GM18907 (cell line): Measurements from ENCODE around the gene KRTDAP.

Experiments used
- ATAC-seq: cut with Tn5 transposase; IDR thresholded peaks from one replicate; pipeline ENCODE4 v1.9.1; 2021; ENCODE audit warnings: mild to moderate bottlenecking, moderate library complexity; ENCODE audit not compliant: unreplicated experiment

Gene KRTDAP

GRCh38 chr19:35490364-35490763, at the start of gene KRTDAP:
KRTDAP (minus strand) TSS chr19:35490464; CDS start chr19:35490442, 22 bp downstream.
- ATAC-seq: no peak

GRCh38 chr19:35539850-35540249, 49.6 kb upstream of the KRTDAP start:
- ATAC-seq: no peak

DNA sequence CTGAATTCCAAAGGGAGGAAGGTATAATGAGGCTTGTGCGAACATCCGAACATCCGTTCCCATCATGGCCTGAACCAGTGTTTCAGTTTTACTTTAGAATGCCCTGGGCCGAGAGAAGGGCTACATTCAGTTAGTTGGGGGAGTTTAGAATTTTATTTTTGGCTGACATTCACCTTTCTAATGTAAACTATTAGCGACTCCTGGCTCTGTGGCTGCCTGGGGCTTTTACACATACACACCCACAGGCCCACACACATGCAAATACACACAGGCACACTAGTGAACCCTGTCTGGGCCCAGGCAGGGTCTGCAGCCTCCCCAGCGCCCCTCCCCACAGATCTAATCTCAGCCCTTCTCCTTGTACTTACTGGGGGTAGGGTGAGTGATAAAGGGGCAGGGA, 49.0 kb upstream of the KRTDAP start:
- no peak for ATAC-seq

- ATAC-seq: no peak
These were observed 44.7 kb upstream of the KRTDAP start for GRCh38 chr19:35534803-35535480.

GRCh38 chr19:35533822-35534392, 43.6 kb upstream of the KRTDAP start:
- ATAC-seq: no peak

- ATAC-seq: no peak
These were observed 43.0 kb upstream of the KRTDAP start, which contains the start of gene GAPDHS for GRCh38 chr19:35533201-35533821. GAPDHS (plus strand) TSS chr19:35533456; CDS start chr19:35533528, 72 bp downstream.

DNA sequence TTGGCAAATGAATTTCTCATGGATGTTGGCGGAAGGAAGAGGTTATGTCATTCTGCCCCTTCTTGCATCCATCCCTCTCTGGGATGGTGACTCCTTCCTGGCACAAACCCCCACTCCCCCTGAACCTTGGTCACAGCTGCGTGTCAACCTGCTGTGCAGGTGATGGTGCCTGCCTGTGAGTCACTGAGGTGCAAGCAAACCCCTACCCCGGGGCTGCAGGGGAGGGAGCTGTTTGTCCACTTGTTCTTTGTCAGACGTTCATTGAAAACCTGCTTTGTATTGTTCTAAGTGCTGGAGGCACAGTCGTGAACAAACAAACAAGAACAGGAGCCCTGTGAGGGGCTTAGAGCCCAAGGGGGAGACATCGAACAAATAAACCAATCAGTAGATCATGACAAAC, 41.0 kb upstream of the KRTDAP start:
- no peak for ATAC-seq

GRCh38 chr19:35529241-35530218, 39.3 kb upstream of the KRTDAP start:
- no peak for ATAC-seq

DNA sequence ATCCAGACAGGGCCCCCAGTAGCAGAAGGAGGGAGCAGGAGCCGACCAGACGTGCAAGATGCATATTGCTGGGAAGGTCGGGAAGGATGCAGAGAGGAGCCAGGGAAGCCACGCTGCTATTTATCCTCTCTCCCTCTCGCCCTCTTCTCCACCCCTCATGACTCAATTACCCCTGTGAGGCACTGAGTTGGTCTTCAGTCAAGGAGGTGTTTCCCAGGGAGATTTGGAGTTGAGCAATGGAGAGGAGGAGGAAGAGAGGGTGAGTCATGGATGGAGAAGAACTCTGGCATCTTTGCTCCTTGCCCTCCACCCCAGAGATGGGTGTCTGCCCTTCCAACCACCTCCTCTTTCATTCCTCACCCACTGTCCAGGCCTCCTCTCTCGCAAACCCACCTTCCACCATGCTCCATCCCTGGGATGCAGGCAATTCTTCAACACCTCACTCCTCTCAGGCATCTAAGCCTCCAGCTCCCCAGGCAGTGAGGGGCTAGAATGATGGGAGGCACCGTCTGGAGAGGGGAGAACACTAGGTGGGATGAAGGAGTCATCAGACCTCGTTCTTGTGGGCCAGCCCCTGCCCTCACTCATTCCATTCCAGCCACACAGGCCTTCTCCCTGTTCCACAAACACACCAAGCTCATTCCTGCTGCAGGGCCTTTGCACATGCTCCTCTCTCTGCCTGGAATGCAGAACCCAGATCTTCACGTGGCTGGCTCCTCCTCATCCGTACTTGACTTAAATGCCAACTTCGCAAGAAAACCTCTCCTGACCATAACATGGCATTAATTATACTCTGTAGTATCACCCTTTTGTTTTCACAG, 38.2 kb upstream of the KRTDAP start, which contains the start of gene SBSN:
Gene SBSN (minus strand): TSS at position 94 of the 821 bp plus-strand sequence. CDS start 30 bp downstream, at position 64.
- no peak for ATAC-seq

- ATAC-seq: no peak
These were observed 35.6 kb upstream of the KRTDAP start for GRCh38 chr19:35525873-35526272.

GRCh38 chr19:35524181-35524837, 34.0 kb upstream of the KRTDAP start:
- no peak for ATAC-seq

DNA sequence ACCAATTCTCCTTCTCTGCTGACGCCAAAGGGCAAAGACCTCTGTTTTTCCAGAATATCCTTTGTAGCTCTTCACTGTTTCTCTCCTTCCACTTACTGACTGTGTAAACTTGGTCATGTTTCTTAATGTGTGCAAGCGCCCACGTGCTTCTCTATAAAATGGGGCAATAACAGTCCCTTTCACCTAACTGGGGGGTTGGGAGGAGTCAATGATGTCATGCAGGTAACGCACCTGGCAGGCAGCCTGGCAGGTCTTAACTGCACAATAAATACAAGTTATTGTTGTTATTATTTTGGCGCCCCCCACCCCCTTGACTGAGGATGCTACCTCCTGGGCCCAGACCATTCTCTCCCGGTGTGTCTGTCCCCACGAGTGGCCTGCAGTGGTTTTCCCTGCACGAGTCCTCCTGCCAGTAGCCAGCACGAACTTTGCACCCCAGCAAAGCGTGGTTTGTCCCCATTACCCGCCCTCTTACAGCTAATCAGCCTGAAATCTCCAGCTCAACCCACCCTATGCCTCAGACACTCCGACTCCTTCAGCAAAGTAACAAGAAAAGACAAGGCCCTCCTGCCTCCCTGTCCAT, 32.6 kb upstream of the KRTDAP start:
- ATAC-seq: no peak

GRCh38 chr19:35521124-35521743, 31.0 kb upstream of the KRTDAP start:
- ATAC-seq: no peak

DNA sequence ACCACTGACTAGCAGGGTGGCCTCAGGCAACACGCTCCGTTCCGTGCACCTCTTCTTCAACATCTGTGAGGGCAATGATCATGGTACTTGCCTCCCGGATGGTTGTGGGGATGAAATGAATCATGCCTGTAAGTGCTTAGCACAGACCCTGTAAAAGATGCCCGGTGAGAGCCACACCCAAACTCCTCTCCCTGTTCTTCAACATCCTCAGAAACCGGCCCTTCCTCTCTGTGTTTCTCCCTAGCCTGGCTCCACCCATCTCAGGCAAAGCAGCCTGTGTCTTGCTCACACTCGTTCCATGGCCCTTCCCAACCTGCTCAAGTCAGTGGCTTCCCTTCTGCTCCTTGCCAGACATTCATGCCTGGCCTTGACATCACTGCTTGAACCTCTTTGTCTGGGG, 29.0 kb upstream of the KRTDAP start:
- ATAC-seq: no peak

- no peak for ATAC-seq
These were observed 28.0 kb upstream of the KRTDAP start for GRCh38 chr19:35518313-35518712.

GRCh38 chr19:35517342-35517741, 27.1 kb upstream of the KRTDAP start:
- no peak for ATAC-seq

DNA sequence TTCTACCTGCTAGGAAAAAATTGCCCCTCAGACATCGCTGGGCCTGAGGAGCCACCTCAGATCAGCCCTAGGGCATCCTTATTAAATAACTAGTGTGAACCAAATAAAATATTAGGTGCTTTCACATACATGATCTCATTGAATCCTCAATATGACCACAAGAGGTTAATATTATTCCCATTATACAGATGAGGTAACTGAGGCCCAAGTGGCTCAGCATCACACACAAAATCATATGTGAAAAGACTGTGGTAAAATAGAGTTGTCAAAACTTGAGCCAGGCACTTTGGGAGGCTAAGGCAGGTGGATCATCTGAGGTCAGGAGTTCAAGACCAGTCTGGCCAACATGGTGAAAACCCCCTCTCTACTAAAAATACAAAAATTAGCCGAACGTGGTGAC, 26.0 kb upstream of the KRTDAP start:
- ATAC-seq: no peak

GRCh38 chr19:35514282-35514809, 24.1 kb upstream of the KRTDAP start:
- ATAC-seq: no peak
